Loucy (cell line): ENCODE data around the gene NUAK1.

Experiments used
- EZH2phosphoT487 ChIP-seq: fragments of 200-600 bp; IDR thresholded peaks from 2 replicates; pipeline ENCODE4 v1.6.1; 2018; ENCODE audit warnings: antibody characterized with exemption, mild to moderate bottlenecking, moderate library complexity, borderline replicate concordance
- TF ChIP-seq, protein P1 (sequence below): fragments of 200-600 bp; sonication (generic); conservative IDR thresholded peaks from 2 replicates; pipeline ENCODE4 v1.5.1; 2014; ENCODE audit warnings: mild to moderate bottlenecking, antibody characterized with exemption, low read length

DNA sequence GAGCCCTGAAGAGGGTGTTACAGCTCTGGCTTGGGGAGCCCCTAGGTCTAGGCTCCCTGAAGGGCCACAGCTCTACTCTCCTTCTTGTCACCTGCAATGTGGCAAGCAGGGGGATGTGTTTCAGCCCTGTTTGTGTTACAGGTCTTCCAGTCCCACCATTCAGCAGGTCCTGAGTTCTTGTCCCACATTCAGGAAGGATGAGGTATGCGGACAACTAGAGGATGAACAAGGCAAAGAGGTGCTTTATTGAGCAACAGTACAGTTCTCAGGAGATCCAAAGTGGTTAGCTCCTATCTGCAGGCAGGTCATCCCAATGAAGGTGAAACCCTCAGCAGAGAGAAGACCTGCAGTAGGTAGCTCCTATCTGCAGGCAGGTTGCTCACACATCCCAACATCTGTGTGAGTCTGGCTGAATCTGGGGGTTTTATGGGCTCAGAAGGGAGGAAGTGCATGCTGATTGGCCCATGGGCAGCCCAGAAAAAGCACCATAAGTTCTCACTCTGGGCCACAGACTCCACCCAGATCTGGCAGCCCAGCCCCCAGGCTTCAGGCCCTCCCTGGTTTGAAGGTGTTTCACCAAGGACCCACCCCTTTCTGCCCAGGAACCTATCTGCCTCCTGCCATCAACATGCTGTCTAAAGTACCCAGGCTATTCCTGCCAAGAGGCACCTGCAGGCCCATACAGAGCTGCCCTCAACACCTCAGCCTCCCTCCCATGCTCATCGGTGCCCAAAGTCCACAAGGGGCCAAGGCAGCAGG is 98.9 kb downstream of the NUAK1 start:
- TF ChIP-seq, protein P1, sequence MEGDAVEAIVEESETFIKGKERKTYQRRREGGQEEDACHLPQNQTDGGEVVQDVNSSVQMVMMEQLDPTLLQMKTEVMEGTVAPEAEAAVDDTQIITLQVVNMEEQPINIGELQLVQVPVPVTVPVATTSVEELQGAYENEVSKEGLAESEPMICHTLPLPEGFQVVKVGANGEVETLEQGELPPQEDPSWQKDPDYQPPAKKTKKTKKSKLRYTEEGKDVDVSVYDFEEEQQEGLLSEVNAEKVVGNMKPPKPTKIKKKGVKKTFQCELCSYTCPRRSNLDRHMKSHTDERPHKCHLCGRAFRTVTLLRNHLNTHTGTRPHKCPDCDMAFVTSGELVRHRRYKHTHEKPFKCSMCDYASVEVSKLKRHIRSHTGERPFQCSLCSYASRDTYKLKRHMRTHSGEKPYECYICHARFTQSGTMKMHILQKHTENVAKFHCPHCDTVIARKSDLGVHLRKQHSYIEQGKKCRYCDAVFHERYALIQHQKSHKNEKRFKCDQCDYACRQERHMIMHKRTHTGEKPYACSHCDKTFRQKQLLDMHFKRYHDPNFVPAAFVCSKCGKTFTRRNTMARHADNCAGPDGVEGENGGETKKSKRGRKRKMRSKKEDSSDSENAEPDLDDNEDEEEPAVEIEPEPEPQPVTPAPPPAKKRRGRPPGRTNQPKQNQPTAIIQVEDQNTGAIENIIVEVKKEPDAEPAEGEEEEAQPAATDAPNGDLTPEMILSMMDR = no peak
- no peak for TF ChIP-seq EZH2phosphoT487
